H1 (cell line): Measurements from ENCODE around the gene NPHP4. TPM values are rescaled to one million over a fixed set of nuclear protein-coding genes. Genes with fewer than 3 reads are reported as not detected.

Experiments used
- BCL11A ChIP-seq, 2 experiments: IDR thresholded peaks; one replicate each; pipeline ENCODE4 v1.6.1; 2011; ENCODE audit warnings: low read depth in 2 of 2, low read length in 2 of 2, mild to moderate bottlenecking in 2 of 2
- CBX5 ChIP-seq: fragments of 300-800, 300-1000 bp; sonication (generic); IDR thresholded peaks from 2 replicates; pipeline ENCODE4 v1.7.1; 2016; ENCODE audit warnings: antibody characterized with exemption, low read length, low read depth
- CHD2 ChIP-seq: IDR thresholded peaks from 2 replicates; pipeline ENCODE4 v1.6.1; 2012; ENCODE audit warnings: low read length, improper control_type of control experiment
- CHD7 ChIP-seq: fragments of 300-600 bp; sonication (generic); IDR thresholded peaks from 2 replicates; pipeline ENCODE4 v1.7.1; 2012; ENCODE audit warnings: low read length, moderate library complexity, mild to moderate bottlenecking, inconsistent platforms; ENCODE audit not compliant: insufficient replicate concordance
- CTBP2 ChIP-seq: IDR thresholded peaks from 2 replicates; pipeline ENCODE4 v1.7.0; 2011; ENCODE audit warnings: borderline replicate concordance, mild to moderate bottlenecking, moderate library complexity, mixed read lengths, low read length; ENCODE audit not compliant: insufficient read depth, insufficient read length
- KDM1A ChIP-seq: fragments of 200-600, 300-600 bp; sonication (generic); IDR thresholded peaks from 2 replicates; pipeline ENCODE4 v1.7.1; 2016; ENCODE audit warnings: mild to moderate bottlenecking, low read length, borderline replicate concordance
- KDM5A ChIP-seq: fragments of 200-600 bp; IDR thresholded peaks from 2 replicates; pipeline ENCODE4 v1.7.1; 2012; ENCODE audit warnings: mild to moderate bottlenecking, low read length, inconsistent platforms, mixed read lengths
- MAFK ChIP-seq: IDR thresholded peaks from 2 replicates; pipeline ENCODE4 v1.6.1; 2012; ENCODE audit warnings: low read depth, mild to moderate bottlenecking, improper control_type of control experiment, low read length
- MAX ChIP-seq: IDR thresholded peaks from 2 replicates; pipeline ENCODE4 v1.6.1; 2012; ENCODE audit warnings: inconsistent platforms
- SIX5 ChIP-seq: IDR thresholded peaks from 2 replicates; pipeline ENCODE4 v1.6.1; 2011; ENCODE audit warnings: mild to moderate bottlenecking, low read depth, low read length
- TCF12 ChIP-seq: IDR thresholded peaks from 2 replicates; pipeline ENCODE4 v1.6.1; 2011; ENCODE audit warnings: low read depth, mild to moderate bottlenecking, low read length
- ZNF274 ChIP-seq: IDR thresholded peaks from 2 replicates; pipeline ENCODE4 v1.7.0; 2012; ENCODE audit warnings: low read length, borderline replicate concordance; ENCODE audit errors: extremely low read depth
- polyA plus RNA-seq, 7 experiments: library from polyadenylated mRNA; depleted of rRNA in 3 of 7; stranded (reverse) in 5 of 7; unstranded in 2 of 7; fragments of >200 nt in 5 of 7; fragments of 200-250 nt in 2 of 7; gene quantifications; 1 replicate in 5 of 7; 2 replicates in 1 of 7; 4 replicates in 1 of 7; pipeline versions ENCODE4 v1.2.1 to v1.2.3, GENCODE V29; 2011 to 2013; ENCODE audit warnings: missing spikeins in 2 of 7, mixed read lengths in 2 of 7
- total RNA-seq: library from RNA; stranded (reverse); fragmentation: NEBNext Ultra II Directional; extraction: Animal tissue kit (Norgen Biotek cat#: 25700); gene quantifications from 2 replicates; pipeline ENCODE4 v1.2.1, GENCODE V29; 2021

Gene NPHP4
- total and polyA plus RNA-seq, 2 of the 8 experiments (the other 6 are each of a cell fraction or from before 2014, with no cell fraction given): 5.8 to 14.0 TPM

GRCh38 chr1:5953386-5953785 lies 38.8 kb downstream of the NPHP4 start (continued):
- TF ChIP-seq CHD7: no peak
- TF ChIP-seq KDM1A: no peak
- no peak for TF ChIP-seq TCF12
- no peak for TF ChIP-seq ZNF274
- TF ChIP-seq CTBP2: no peak
- no peak for TF ChIP-seq CBX5
- no peak for TF ChIP-seq KDM5A
- no peak for TF ChIP-seq BCL11A (IDR thresholded peaks at IDR 0.05; ENCODE audit: low read depth in 2 of 2, low read length in 2 of 2)
- TF ChIP-seq SIX5: no peak
- no peak for TF ChIP-seq MAX
- TF ChIP-seq CHD2: no peak
- no peak for TF ChIP-seq MAFK
